Breast epithelium (tissue), 4 donors: Measurements from ENCODE around the gene PPM1H. TPM values are rescaled to one million over a fixed set of nuclear protein-coding genes. Genes with fewer than 3 reads are reported as not detected.
A peak's percentile ranks its signal among the peaks of the same experiment; 100 is the strongest.

Experiments used
- DNase-seq, 2 donors: peaks; one replicate each; pipeline ENCODE4 v3.0.0-alpha.2; 2019; ENCODE audit warnings: low spot score in 2 of 2
- H3K27ac ChIP-seq, 2 donors: fragments of 200-600 bp; sonication (generic) in 1 of 2; one replicate each; pipeline ENCODE4 v1.5.1; 2016 to 2019; ENCODE audit warnings: mild to moderate bottlenecking in 1 of 2
- H3K27me3 ChIP-seq, 2 donors: fragments of 200-600 bp; sonication (generic) in 1 of 2; one replicate each; pipeline versions ENCODE4 v1.5.1 to v1.6.0; 2017 to 2019; ENCODE audit warnings: control low read depth in 1 of 2, mild to moderate bottlenecking in 1 of 2
- H3K36me3 ChIP-seq: fragments of 200-600 bp; one replicate; pipeline ENCODE4 v1.5.1; 2019
- H3K4me1 ChIP-seq, 2 donors: fragments of 200-600 bp; sonication (generic); one replicate each; pipeline ENCODE4 v1.5.1; 2016 to 2019; ENCODE audit warnings: control low read depth in 1 of 2
- H3K4me3 ChIP-seq, 3 donors: fragments of 200-600 bp; sonication (generic); 1 replicate in 2 of 3; 2 replicates in 1 of 3; pipeline ENCODE4 v1.5.1; 2016 to 2019; ENCODE audit warnings: mild to moderate bottlenecking in 3 of 3, moderate library complexity in 2 of 3
- H3K9me3 ChIP-seq, 2 donors: fragments of 200-600 bp; sonication (generic) in 1 of 2; one replicate each; pipeline ENCODE4 v1.5.1; 2016 to 2019; ENCODE audit warnings: control low read depth in 1 of 2
- CTCF ChIP-seq, 3 donors: fragments of 450-650 bp; IDR thresholded peaks; one replicate each; pipeline ENCODE4 v1.5.1; 2016 to 2017; ENCODE audit warnings: antibody characterized with exemption in 3 of 3, mild to moderate bottlenecking in 3 of 3, moderate library complexity in 3 of 3
- POLR2A ChIP-seq: fragments of 450-650 bp; IDR thresholded peaks from one replicate; pipeline ENCODE4 v1.6.1; 2016; ENCODE audit warnings: antibody characterized with exemption, mild to moderate bottlenecking, moderate library complexity
- POLR2AphosphoS5 ChIP-seq, 3 donors: sonication (generic); formaldehyde crosslinking; IDR thresholded peaks; one replicate each; pipeline ENCODE4 v1.6.1; 2017; ENCODE audit warnings: antibody characterized with exemption in 3 of 3
- intact Hi-C: fragments of 100-400 bp; cut with DNase I; formaldehyde crosslinking; loops from one replicate; pipeline ENCODE4 v1.15.1; 2023; ENCODE audit warnings: low total_unique reads
- total RNA-seq, 3 donors: library from RNA; depleted of rRNA; stranded (reverse); fragments of >200 nt; gene quantifications; one replicate each; pipeline ENCODE4 v1.1.0, GENCODE V29; 2016

PPM1H gene
- total RNA-seq, 3 donors from 2014 or later: 2.2 to 15.4 (median 13.5) TPM

- Histone ChIP-seq H3K4me3 (no peak overlapping the region), H3K4me1 (no peaks in the 10 kb centered on the region), H3K36me3 (no peaks in the 10 kb centered on the region), H3K27me3 (no peaks in the 10 kb centered on the region), H3K9me3 (no peaks in the 10 kb centered on the region), H3K27ac (peak overlapping the region; percentile 64 to 65)
- intact Hi-C loops: no loop called here
- DNase-seq: no peak
- no peak for TF ChIP-seq CTCF (IDR thresholded peaks at IDR 0.05)
- TF ChIP-seq POLR2AphosphoS5 (IDR thresholded peaks at IDR 0.05): no peak
- no peak for TF ChIP-seq POLR2A
Measured at GRCh38 chr12:62694116-62694515, 240.8 kb downstream of the PPM1H start.

- H3K9me3 ChIP-seq: no peaks in the 10 kb centered on the region
- TF ChIP-seq POLR2AphosphoS5 (IDR thresholded peaks at IDR 0.05) (no peak), CTCF (IDR thresholded peaks at IDR 0.05) (no peak), POLR2A (no peak)
- peak overlapping the region; percentile 64 to 65 for H3K27ac ChIP-seq
- no peaks in the 10 kb centered on the region for H3K36me3 ChIP-seq
- H3K27me3 ChIP-seq: no peaks in the 10 kb centered on the region
- no peak overlapping the region for H3K4me3 ChIP-seq
- DNase-seq: no peak
- no peaks in the 10 kb centered on the region for H3K4me1 ChIP-seq
- intact Hi-C loops: no loop called here
Measured at GRCh38 chr12:62693376-62694050, 241.4 kb downstream of the PPM1H start.

- H3K27ac ChIP-seq: peak overlapping the region; percentile 64 to 65
- intact Hi-C loops: no loop called here
- no peak overlapping the region for H3K4me3 ChIP-seq
- no peaks in the 10 kb centered on the region for H3K9me3 ChIP-seq
- no peak for DNase-seq
- H3K27me3 ChIP-seq: no peaks in the 10 kb centered on the region
- H3K36me3 ChIP-seq: no peaks in the 10 kb centered on the region
- no peak for TF ChIP-seq POLR2AphosphoS5 (IDR thresholded peaks at IDR 0.05)
- TF ChIP-seq POLR2A: no peak
- no peak for TF ChIP-seq CTCF (IDR thresholded peaks at IDR 0.05)
- no peaks in the 10 kb centered on the region for H3K4me1 ChIP-seq
Measured at GRCh38 chr12:62692884-62693283, 242.1 kb downstream of the PPM1H start.

GRCh38 chr12:62691309-62691708, 243.6 kb downstream of the PPM1H start:
- Histone ChIP-seq H3K27ac (no peak overlapping the region), H3K27me3 (no peaks in the 10 kb centered on the region), H3K4me3 (no peak overlapping the region), H3K9me3 (no peaks in the 10 kb centered on the region), H3K4me1 (no peaks in the 10 kb centered on the region), H3K36me3 (no peaks in the 10 kb centered on the region)
- intact Hi-C loops: no loop called here
- TF ChIP-seq POLR2AphosphoS5 (IDR thresholded peaks at IDR 0.05) (no peak), POLR2A (no peak), CTCF (IDR thresholded peaks at IDR 0.05) (no peak)
- no peak for DNase-seq

GRCh38 chr12:62689042-62689839, 245.7 kb downstream of the PPM1H start:
- Histone ChIP-seq H3K4me3 (no peak overlapping the region), H3K9me3 (no peaks in the 10 kb centered on the region), H3K27ac (no peak overlapping the region), H3K4me1 (no peaks in the 10 kb centered on the region), H3K27me3 (no peaks in the 10 kb centered on the region), H3K36me3 (no peaks in the 10 kb centered on the region)
- intact Hi-C loops: no loop called here
- TF ChIP-seq POLR2AphosphoS5 (IDR thresholded peaks at IDR 0.05) (no peak), POLR2A (no peak), CTCF (IDR thresholded peaks at IDR 0.05) (no peak)
- no peak for DNase-seq
